DOHH2 (cell line): ENCODE results near the gene KCNJ12.
A peak's percentile ranks its signal among the peaks of the same experiment; 100 is the strongest.
"Not testable (repeated sequence)": the region's sequence is repeated elsewhere in the genome, so short reads cannot be mapped to it uniquely, and the experiment has no call there.

Experiments
- H3F3A ChIP-seq: fragments of 200-600 bp; sonication (generic), shearing (Covaris generic); 2 replicates; pipeline ENCODE4 v1.6.0; 2016; ENCODE audit warnings: antibody characterized with exemption, mild to moderate bottlenecking; ENCODE audit not compliant: control insufficient read depth, insufficient read depth
- H3K27ac ChIP-seq: fragments of 200-600 bp; sonication (generic); 2 replicates; pipeline ENCODE4 v1.5.1; 2014; ENCODE audit warnings: low read depth, mild to moderate bottlenecking, low read length, moderate library complexity
- H3K27me3 ChIP-seq: fragments of 200-600 bp; sonication (generic); 2 replicates; pipeline ENCODE4 v1.6.1; 2014; ENCODE audit warnings: mild to moderate bottlenecking, low read length, mixed read lengths; ENCODE audit not compliant: control insufficient read depth
- H3K36me3 ChIP-seq: fragments of 200-600 bp; sonication (generic); 2 replicates; pipeline ENCODE4 v1.6.1; 2014; ENCODE audit warnings: mild to moderate bottlenecking, low read length, moderate library complexity, mixed read lengths; ENCODE audit not compliant: control insufficient read depth
- H3K4me1 ChIP-seq: fragments of 200-600 bp; sonication (generic); 2 replicates; pipeline ENCODE4 v1.6.1; 2014; ENCODE audit warnings: mild to moderate bottlenecking, low read length, mixed read lengths; ENCODE audit not compliant: control insufficient read depth
- H3K4me2 ChIP-seq: fragments of 200-600 bp; sonication (generic); 2 replicates; pipeline ENCODE4 v1.6.0; 2014; ENCODE audit warnings: mild to moderate bottlenecking, low read length, moderate library complexity
- H3K4me3 ChIP-seq: fragments of 200-600 bp; sonication (generic); 2 replicates; pipeline ENCODE4 v1.5.1; 2014; ENCODE audit warnings: mild to moderate bottlenecking, low read length, mixed read lengths
- H3K79me2 ChIP-seq: fragments of 200-600 bp; sonication (generic); 2 replicates; pipeline ENCODE4 v1.6.1; 2014; ENCODE audit warnings: mild to moderate bottlenecking, low read length, mixed read lengths; ENCODE audit not compliant: control insufficient read depth
- H3K9me2 ChIP-seq: fragments of 200-600 bp; sonication (generic); replicated peaks from 2 replicates; pipeline ENCODE4 v1.6.1; 2014; ENCODE audit warnings: mild to moderate bottlenecking, low read length, mixed read lengths; ENCODE audit not compliant: control insufficient read depth
- H3K9me3 ChIP-seq: fragments of 200-600 bp; sonication (generic); 2 replicates; pipeline ENCODE4 v1.6.1; 2014; ENCODE audit warnings: antibody characterized with exemption, low read length, mixed read lengths; ENCODE audit not compliant: control insufficient read depth, insufficient read depth
- H4K20me1 ChIP-seq: fragments of 200-600 bp; sonication (generic); 2 replicates; pipeline ENCODE4 v1.6.0; 2014; ENCODE audit warnings: low read depth, mild to moderate bottlenecking, antibody characterized with exemption, low read length, moderate library complexity; ENCODE audit not compliant: control insufficient read depth, insufficient read depth
- CTCF ChIP-seq: fragments of 200-600 bp; sonication (generic); IDR thresholded peaks from one replicate; pipeline ENCODE4 v1.5.1; 2014; ENCODE audit warnings: antibody characterized with exemption, mild to moderate bottlenecking, low read depth, low read length; ENCODE audit not compliant: poor library complexity, severe bottlenecking
- EZH2phosphoT487 ChIP-seq: fragments of 200-600 bp; sonication (generic); IDR thresholded peaks from 2 replicates; pipeline ENCODE4 v1.6.1; 2017; ENCODE audit warnings: borderline replicate concordance, mild to moderate bottlenecking, antibody characterized with exemption, low read length, moderate library complexity, mixed read lengths

The KCNJ12 gene

GRCh38 chr17:21345236-21345635 lies 30.9 kb upstream of the KCNJ12 start:
- Histone ChIP-seq H3K4me3 (peak overlapping the region; percentile 44), H3K4me2 (peak overlapping the region; percentile 63), H3K9me3 (no peaks in the 10 kb centered on the region), H3K27me3 (no peaks in the 10 kb centered on the region), H3F3A (no peaks in the 10 kb centered on the region), H4K20me1 (no peaks in the 10 kb centered on the region), H3K79me2 (no peaks in the 10 kb centered on the region), H3K4me1 (peaks cover 27% of the 10 kb centered on the region), H3K9me2 (no peaks in the 10 kb centered on the region), H3K36me3 (no peaks in the 10 kb centered on the region), H3K27ac (peak overlapping the region; percentile 60)
- TF ChIP-seq EZH2phosphoT487 (no peak), CTCF (no peak)

- H3K9me3 ChIP-seq, H4K20me1 ChIP-seq, H3K27me3 ChIP-seq, H3K36me3 ChIP-seq, H3K27ac ChIP-seq, H3F3A ChIP-seq, H3K4me3 ChIP-seq, H3K4me2 ChIP-seq, H3K9me2 ChIP-seq, H3K79me2 ChIP-seq: not testable (repeated sequence)
- peaks cover 27% of the 10 kb centered on the region for H3K4me1 ChIP-seq
Observed at GRCh38 chr17:21346107-21346506, 30.1 kb upstream of the KCNJ12 start.

- not testable (repeated sequence) for H3K27me3 ChIP-seq, H3K4me2 ChIP-seq, H3F3A ChIP-seq, H3K79me2 ChIP-seq, H3K4me3 ChIP-seq, H3K9me3 ChIP-seq, H3K27ac ChIP-seq, H4K20me1 ChIP-seq, H3K9me2 ChIP-seq, H3K36me3 ChIP-seq
- peaks cover 27% of the 10 kb centered on the region for H3K4me1 ChIP-seq
Observed at GRCh38 chr17:21346651-21347250, 29.4 kb upstream of the KCNJ12 start.

GRCh38 chr17:21347660-21348059 lies 28.5 kb upstream of the KCNJ12 start:
- H3K79me2 ChIP-seq, H3K4me3 ChIP-seq, H3K4me2 ChIP-seq, H3K9me3 ChIP-seq, H3K36me3 ChIP-seq, H3K27ac ChIP-seq, H3F3A ChIP-seq, H3K9me2 ChIP-seq, H3K27me3 ChIP-seq, H4K20me1 ChIP-seq: not testable (repeated sequence)
- peaks cover 27% of the 10 kb centered on the region for H3K4me1 ChIP-seq

GRCh38 chr17:21348081-21348925 lies 27.9 kb upstream of the KCNJ12 start:
- peak overlapping the region; percentile 47; the same call in 1 of the 2 replicates for H3K4me2 ChIP-seq
- not testable (repeated sequence) for H3K9me2 ChIP-seq, H3K79me2 ChIP-seq, H3K27me3 ChIP-seq, H3K36me3 ChIP-seq, H3K4me3 ChIP-seq, H4K20me1 ChIP-seq, H3F3A ChIP-seq, H3K9me3 ChIP-seq
- peak overlapping the region; percentile 55 for H3K27ac ChIP-seq
- H3K4me1 ChIP-seq, result peaks cover 27% of the 10 kb centered on the region

- H4K20me1 ChIP-seq, H3K36me3 ChIP-seq, H3K4me3 ChIP-seq, H3K27me3 ChIP-seq, H3K9me2 ChIP-seq, H3K79me2 ChIP-seq, H3K4me2 ChIP-seq, H3F3A ChIP-seq, H3K9me3 ChIP-seq: not testable (repeated sequence)
- H3K4me1 ChIP-seq, result peaks cover 27% of the 10 kb centered on the region
- H3K27ac ChIP-seq, result peak overlapping the region; percentile 30; the same call in 1 of the 2 replicates
Observed at GRCh38 chr17:21348926-21349261, 27.3 kb upstream of the KCNJ12 start.

GRCh38 chr17:21349358-21350050 lies 26.7 kb upstream of the KCNJ12 start:
- peaks cover 24% of the 10 kb centered on the region for H3K4me1 ChIP-seq
- not testable (repeated sequence) for H3K79me2 ChIP-seq, H3F3A ChIP-seq, H3K36me3 ChIP-seq, H3K9me2 ChIP-seq, H4K20me1 ChIP-seq, H3K27me3 ChIP-seq, H3K4me3 ChIP-seq, H3K9me3 ChIP-seq
- H3K27ac ChIP-seq, result peak overlapping the region; percentile 30; the same call in 1 of the 2 replicates
- peak overlapping the region; percentile 34; the same call in 1 of the 2 replicates for H3K4me2 ChIP-seq
